ENCODE results near the gene PIK3C2B.

PIK3C2B gene

GRCh38 chr1:204461331-204462228, 33.0 kb downstream of the PIK3C2B start:
- DNase-seq, result peak in 4 of 5 experiments; percentile 12 to 48 (median 45)

- no peak for DNase-seq
Measured at GRCh38 chr1:204460346-204460745, 34.3 kb downstream of the PIK3C2B start.

- DNase-seq, result no peak
Measured at GRCh38 chr1:204459706-204460105, 34.9 kb downstream of the PIK3C2B start.

- DNase-seq, result no peak
Measured at GRCh38 chr1:204457666-204458065, 36.9 kb downstream of the PIK3C2B start.

GRCh38 chr1:204456826-204457442, 37.7 kb downstream of the PIK3C2B start:
- no peak for DNase-seq

GRCh38 chr1:204455831-204456145, 38.8 kb downstream of the PIK3C2B start:
- no peak for DNase-seq

- no peak for DNase-seq
Measured at GRCh38 chr1:204455063-204455830, 39.4 kb downstream of the PIK3C2B start.

- DNase-seq, result no peak
Measured at GRCh38 chr1:204454476-204454875, 40.1 kb downstream of the PIK3C2B start.

GRCh38 chr1:204453141-204453772, 41.3 kb downstream of the PIK3C2B start:
- peak; percentile 25 to 88 (median 67) for DNase-seq

- DNase-seq, result no peak
Measured at GRCh38 chr1:204451352-204452124, 43.1 kb downstream of the PIK3C2B start.

GRCh38 chr1:204450461-204451257, 43.9 kb downstream of the PIK3C2B start:
- DNase-seq, result no peak

GRCh38 chr1:204449678-204450280, 44.8 kb downstream of the PIK3C2B start:
- DNase-seq, result no peak

- no peak for DNase-seq
Measured at GRCh38 chr1:204448991-204449677, 45.5 kb downstream of the PIK3C2B start.

- DNase-seq, result no peak
Measured at GRCh38 chr1:204448344-204448964, 46.2 kb downstream of the PIK3C2B start.

GRCh38 chr1:204447736-204448135, 46.9 kb downstream of the PIK3C2B start:
- DNase-seq, result no peak

GRCh38 chr1:204447190-204447589, 47.4 kb downstream of the PIK3C2B start:
- DNase-seq, result no peak

- DNase-seq, result peak; percentile 41 to 75 (median 64)
Measured at GRCh38 chr1:204446413-204447111, 48.0 kb downstream of the PIK3C2B start.

- peak; percentile 22 to 66 (median 29) for DNase-seq
Measured at GRCh38 chr1:204445860-204446412, 48.7 kb downstream of the PIK3C2B start.

All from T-helper 2 cell (primary cell).